Endothelial cell of umbilical vein (primary cell): ENCODE data around the gene ACOX3. TPM values are rescaled to one million over a fixed set of nuclear protein-coding genes. Genes with fewer than 3 reads are reported as not detected.

Experiments used
- BruUV-seq: library from RNA; stranded (reverse); fragments of 400-500 nt; replicated peaks from 2 replicates; lab custom pipeline; 2021; lab: Mats Ljungman, UMichigan
- CTCF ChIA-PET: fragments of 300-600, 350-600 bp; sonication (Branson Sonifier 250); formaldehyde crosslinking; loops from one replicate; lab custom pipeline; 2021; ENCODE audit warnings: antibody characterized with exemption, inconsistent platforms; lab: Charles Lee
- POLR2A ChIA-PET: fragments of 300-600, 350-600 bp; sonication (Branson Sonifier 250); formaldehyde crosslinking; loops from one replicate; lab custom pipeline; 2021; ENCODE audit warnings: antibody characterized with exemption, inconsistent platforms; lab: Charles Lee
- DNase-seq: peaks from one replicate; pipeline ENCODE4 v3.0.0-alpha.2; 2011; ENCODE audit warnings: low read depth, low spot score
- FAIRE-seq: peaks from 2 replicates; lab custom pipeline; 2011; peaks lifted over from hg19 to GRCh38; lab: Jason Lieb, UNC
- H2AFZ ChIP-seq: 2 replicates; pipeline ENCODE4 v1.6.0; 2012; ENCODE audit warnings: low read depth, low read length, control low read depth, inconsistent platforms
- H3K27ac ChIP-seq: 2 replicates; pipeline ENCODE4 v1.5.1; 2011; ENCODE audit warnings: low read depth, mild to moderate bottlenecking, control low read depth, low read length, moderate library complexity; ENCODE audit not compliant: insufficient read depth
- H3K27me3 ChIP-seq, 2 experiments: 2 replicates each; pipeline versions ENCODE4 v1.6.0 to v1.6.1; 2011; ENCODE audit warnings: low read length in 2 of 2, mixed read lengths in 1 of 2; ENCODE audit not compliant: control insufficient read depth in 2 of 2, insufficient read depth in 2 of 2
- H3K36me3 ChIP-seq, 2 experiments: 2 replicates in 1 of 2; 3 replicates in 1 of 2; pipeline ENCODE4 v1.5.1; 2011; ENCODE audit warnings: low read length in 2 of 2, mild to moderate bottlenecking in 1 of 2, moderate library complexity in 1 of 2; ENCODE audit not compliant: control insufficient read depth in 2 of 2, insufficient read depth in 2 of 2; ENCODE audit errors: extremely low read depth in 1 of 2
- H3K4me1 ChIP-seq: 3 replicates; pipeline ENCODE4 v1.5.1; 2011; ENCODE audit warnings: mild to moderate bottlenecking, low read length; ENCODE audit not compliant: control insufficient read depth, insufficient read depth; ENCODE audit errors: extremely low read depth
- H3K4me2 ChIP-seq: 2 replicates; pipeline ENCODE4 v1.6.1; 2011; ENCODE audit warnings: low read length, control low read depth, mixed read lengths; ENCODE audit not compliant: insufficient read depth
- H3K4me3 ChIP-seq, 3 experiments: fragments of 200-600 bp in 1 of 3; sonication (generic), shearing (Covaris generic) in 1 of 3; replicated peaks in 1 of 3; 2 replicates each; pipeline ENCODE4 v1.5.1; 2011 to 2016; ENCODE audit warnings: control low read depth in 3 of 3, low read length in 3 of 3, mild to moderate bottlenecking in 2 of 3, inconsistent platforms in 1 of 3, low read depth in 1 of 3, moderate library complexity in 1 of 3; ENCODE audit not compliant: insufficient read depth in 1 of 3
- H3K79me2 ChIP-seq: 2 replicates; pipeline ENCODE4 v1.6.0; 2012; ENCODE audit warnings: low read length, inconsistent platforms; ENCODE audit not compliant: control insufficient read depth, insufficient read depth
- H3K9ac ChIP-seq: replicated peaks from 2 replicates; pipeline ENCODE3; 2011; ENCODE audit warnings: low read length, control low read depth; ENCODE audit not compliant: insufficient read depth; ENCODE audit errors: extremely low read depth
- H3K9me1 ChIP-seq: replicated peaks from 3 replicates; pipeline ENCODE4 v1.6.0; 2011; ENCODE audit warnings: mild to moderate bottlenecking, low read length; ENCODE audit not compliant: control insufficient read depth, insufficient read depth; ENCODE audit errors: extremely low read depth
- H3K9me3 ChIP-seq: replicated peaks from 2 replicates; pipeline ENCODE4 v1.5.1; 2012; ENCODE audit warnings: low read length, inconsistent platforms; ENCODE audit not compliant: control insufficient read depth, insufficient read depth
- H4K20me1 ChIP-seq: replicated peaks from 2 replicates; pipeline ENCODE3; 2011; ENCODE audit warnings: mild to moderate bottlenecking, low read length; ENCODE audit not compliant: control insufficient read depth, insufficient read depth; ENCODE audit errors: extremely low read depth
- EZH2 ChIP-seq: IDR thresholded peaks from 2 replicates; pipeline ENCODE4 v1.6.1; 2012; ENCODE audit warnings: borderline replicate concordance, low read depth, mild to moderate bottlenecking, moderate library complexity, low read length, inconsistent platforms; ENCODE audit not compliant: severe bottlenecking
- FOS ChIP-seq: IDR thresholded peaks from 2 replicates; pipeline ENCODE4 v1.6.1; 2011; ENCODE audit warnings: mild to moderate bottlenecking, low read length, moderate library complexity, borderline replicate concordance; ENCODE audit not compliant: insufficient read depth
- GATA2 ChIP-seq: IDR thresholded peaks from 2 replicates; pipeline ENCODE4 v1.7.0; 2011; ENCODE audit warnings: low read depth, mild to moderate bottlenecking, moderate library complexity, mixed read lengths, low read length; ENCODE audit not compliant: insufficient read length, insufficient read depth
- JUN ChIP-seq: IDR thresholded peaks from 2 replicates; pipeline ENCODE4 v1.6.1; 2011; ENCODE audit warnings: borderline replicate concordance, low read depth; ENCODE audit not compliant: insufficient read length, insufficient read depth
- MAX ChIP-seq: IDR thresholded peaks from 2 replicates; pipeline ENCODE4 v1.6.1; 2011; ENCODE audit not compliant: insufficient read depth, insufficient read length
- MYC ChIP-seq: IDR thresholded peaks from one replicate; pipeline ENCODE4 v1.6.1; 2011; ENCODE audit warnings: mild to moderate bottlenecking, low read depth, low read length
- POLR2A ChIP-seq: IDR thresholded peaks from 2 replicates; pipeline ENCODE4 v1.6.1; 2012; ENCODE audit warnings: low read depth, mild to moderate bottlenecking, control low read depth, low read length
- POLR2AphosphoS5 ChIP-seq: IDR thresholded peaks from 2 replicates; pipeline ENCODE4 v1.6.1; 2012; ENCODE audit warnings: low read depth, mild to moderate bottlenecking, control low read depth, low read length, moderate library complexity; ENCODE audit not compliant: insufficient read depth
- dilution Hi-C: fragments of 300-500 bp; cut with MboI; formaldehyde crosslinking; loops from one replicate; pipeline ENCODE4 v1.15.0; 2019; ENCODE audit warnings: low sequenced_read_pairs; ENCODE audit not compliant: extremely low pct_ligation_motif_present
- intact Hi-C: fragments of 100-400 bp; cut with micrococcal nuclease; formaldehyde crosslinking; loops from one replicate; pipeline ENCODE4 v1.10.0; 2022
- polyA plus RNA-seq, 4 experiments: library from polyadenylated mRNA; depleted of rRNA in 3 of 4; stranded (reverse) in 3 of 4; unstranded in 1 of 4; fragments of >200 nt; gene quantifications; 2 replicates each; pipeline versions ENCODE4 v1.2.1 to v1.2.3, GENCODE V29; 2011 to 2012; ENCODE audit warnings: missing spikeins in 1 of 4
- total RNA-seq: library from RNA; stranded (reverse); gene quantifications from 2 replicates; pipeline ENCODE4 v1.2.3, GENCODE V29; 2021
- TF ChIP-seq, protein P1 (sequence below), 2 donors: IDR thresholded peaks; 1 replicate in 1 of 2; 2 replicates in 1 of 2; pipeline ENCODE4 v1.5.1; 2011; ENCODE audit warnings: low read length in 2 of 2, mild to moderate bottlenecking in 2 of 2, moderate library complexity in 2 of 2, control low read depth in 1 of 2, inconsistent platforms in 1 of 2, low read depth in 1 of 2; ENCODE audit not compliant: insufficient read depth in 1 of 2; ENCODE audit errors: extremely low read depth in 1 of 2

Gene ACOX3
- total and polyA plus RNA-seq, 2 donors (not counting 3 experiments of a cell fraction or from before 2014, with no cell fraction given) = 13.0 to 26.3 TPM

GRCh38 chr4:8383451-8384160 is 56.9 kb downstream of the ACOX3 start:
- ChIA-PET CTCF (no interaction called here), POLR2A (no interaction called here)
- Histone ChIP-seq H3K9me3 (no peaks in the 10 kb centered on the region), H2AFZ (no peak overlapping the region), H3K4me1 (no peaks in the 10 kb centered on the region), H3K4me3 (no peak overlapping the region), H3K4me2 (no peak overlapping the region), H3K36me3 (peaks cover 0 to 9% of the 10 kb centered on the region in 2 experiments), H3K27ac (no peak overlapping the region), H3K9me1 (no peaks in the 10 kb centered on the region), H3K9ac (no peak overlapping the region), H3K27me3 (no peaks in the 10 kb centered on the region), H3K79me2 (no peaks in the 10 kb centered on the region), H4K20me1 (no peaks in the 10 kb centered on the region)
- no peak for DNase-seq
- intact Hi-C loops = no loop called here
- dilution Hi-C loops = no loop called here
- TF ChIP-seq POLR2AphosphoS5 (no peak), GATA2 (no peak), MYC (no peak), JUN (no peak), POLR2A (no peak), FOS (no peak), EZH2 (no peak), MAX (no peak)
- TF ChIP-seq, protein P1, sequence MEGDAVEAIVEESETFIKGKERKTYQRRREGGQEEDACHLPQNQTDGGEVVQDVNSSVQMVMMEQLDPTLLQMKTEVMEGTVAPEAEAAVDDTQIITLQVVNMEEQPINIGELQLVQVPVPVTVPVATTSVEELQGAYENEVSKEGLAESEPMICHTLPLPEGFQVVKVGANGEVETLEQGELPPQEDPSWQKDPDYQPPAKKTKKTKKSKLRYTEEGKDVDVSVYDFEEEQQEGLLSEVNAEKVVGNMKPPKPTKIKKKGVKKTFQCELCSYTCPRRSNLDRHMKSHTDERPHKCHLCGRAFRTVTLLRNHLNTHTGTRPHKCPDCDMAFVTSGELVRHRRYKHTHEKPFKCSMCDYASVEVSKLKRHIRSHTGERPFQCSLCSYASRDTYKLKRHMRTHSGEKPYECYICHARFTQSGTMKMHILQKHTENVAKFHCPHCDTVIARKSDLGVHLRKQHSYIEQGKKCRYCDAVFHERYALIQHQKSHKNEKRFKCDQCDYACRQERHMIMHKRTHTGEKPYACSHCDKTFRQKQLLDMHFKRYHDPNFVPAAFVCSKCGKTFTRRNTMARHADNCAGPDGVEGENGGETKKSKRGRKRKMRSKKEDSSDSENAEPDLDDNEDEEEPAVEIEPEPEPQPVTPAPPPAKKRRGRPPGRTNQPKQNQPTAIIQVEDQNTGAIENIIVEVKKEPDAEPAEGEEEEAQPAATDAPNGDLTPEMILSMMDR (IDR thresholded peaks at IDR 0.05; ENCODE audit: extremely low read depth in 1 of 2, insufficient read depth in 1 of 2, low read depth in 1 of 2, low read length in 2 of 2) = no peak
- BruUV-seq = no TSS peak
- FAIRE-seq = no peak
